ENCODE data around the gene NR3C2. TPM values are rescaled to one million over a fixed set of nuclear protein-coding genes. Genes with fewer than 3 reads are reported as not detected.

NR3C2 gene
- polyA plus RNA-seq, 1 of the 3 experiments (the other 2 are of a cell fraction), result 0.02 TPM

DNA sequence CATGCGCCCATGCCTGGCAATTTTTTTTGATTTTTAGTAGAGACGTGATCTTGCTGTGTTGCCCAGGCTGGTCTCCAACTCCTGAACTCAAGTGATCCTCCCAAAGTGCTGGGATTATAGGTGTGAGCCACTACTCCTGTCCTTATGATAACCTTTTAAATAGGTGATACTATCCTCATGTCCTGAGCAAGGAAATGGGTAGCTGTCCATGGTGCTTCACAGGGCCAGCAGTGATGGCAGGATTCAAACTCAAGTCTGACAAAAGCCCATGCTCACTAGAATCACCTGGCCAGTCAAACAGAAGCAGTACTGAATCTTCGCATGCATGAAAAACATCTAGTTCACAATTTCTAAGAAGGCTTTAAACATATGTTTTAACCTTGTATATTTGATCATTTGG lies 235.1 kb downstream of the NR3C2 start:
- 40% methylated on average over 3 of the region's 3 CpGs for WGBS (ENCODE audit: low lambda C conversion rate)
- H3K4me2 ChIP-seq, result no peak overlapping the region
- H2AFZ ChIP-seq (ENCODE audit: low read depth), result no peak overlapping the region
- H3K27me3 ChIP-seq (ENCODE audit: insufficient read depth), result no peaks in the 10 kb centered on the region
- POLR2A ChIA-PET, result no interaction called here
- H3K9ac ChIP-seq, result no peak overlapping the region
- no peaks in the 10 kb centered on the region for H3K9me3 ChIP-seq
- no peaks in the 10 kb centered on the region for H3K79me2 ChIP-seq (ENCODE audit: insufficient read depth)
- no peaks in the 10 kb centered on the region for H3K9me2 ChIP-seq
- CTCF ChIA-PET, result no interaction called here
- no peaks in the 10 kb centered on the region for H3K36me3 ChIP-seq (replicated peaks in 1 of 2; ENCODE audit: control insufficient read depth in 1 of 2, insufficient read depth in 2 of 2, low read length in 1 of 2)
- H3F3A ChIP-seq (replicated peaks; ENCODE audit: insufficient read depth), result no peaks in the 10 kb centered on the region
- H3K4me3 ChIP-seq (ENCODE audit: low read depth in 2 of 2, low read length in 1 of 2), result no peak overlapping the region
- TF ChIP-seq TCF12 (IDR thresholded peaks at IDR 0.05), result no peak
- TF ChIP-seq, protein P1, sequence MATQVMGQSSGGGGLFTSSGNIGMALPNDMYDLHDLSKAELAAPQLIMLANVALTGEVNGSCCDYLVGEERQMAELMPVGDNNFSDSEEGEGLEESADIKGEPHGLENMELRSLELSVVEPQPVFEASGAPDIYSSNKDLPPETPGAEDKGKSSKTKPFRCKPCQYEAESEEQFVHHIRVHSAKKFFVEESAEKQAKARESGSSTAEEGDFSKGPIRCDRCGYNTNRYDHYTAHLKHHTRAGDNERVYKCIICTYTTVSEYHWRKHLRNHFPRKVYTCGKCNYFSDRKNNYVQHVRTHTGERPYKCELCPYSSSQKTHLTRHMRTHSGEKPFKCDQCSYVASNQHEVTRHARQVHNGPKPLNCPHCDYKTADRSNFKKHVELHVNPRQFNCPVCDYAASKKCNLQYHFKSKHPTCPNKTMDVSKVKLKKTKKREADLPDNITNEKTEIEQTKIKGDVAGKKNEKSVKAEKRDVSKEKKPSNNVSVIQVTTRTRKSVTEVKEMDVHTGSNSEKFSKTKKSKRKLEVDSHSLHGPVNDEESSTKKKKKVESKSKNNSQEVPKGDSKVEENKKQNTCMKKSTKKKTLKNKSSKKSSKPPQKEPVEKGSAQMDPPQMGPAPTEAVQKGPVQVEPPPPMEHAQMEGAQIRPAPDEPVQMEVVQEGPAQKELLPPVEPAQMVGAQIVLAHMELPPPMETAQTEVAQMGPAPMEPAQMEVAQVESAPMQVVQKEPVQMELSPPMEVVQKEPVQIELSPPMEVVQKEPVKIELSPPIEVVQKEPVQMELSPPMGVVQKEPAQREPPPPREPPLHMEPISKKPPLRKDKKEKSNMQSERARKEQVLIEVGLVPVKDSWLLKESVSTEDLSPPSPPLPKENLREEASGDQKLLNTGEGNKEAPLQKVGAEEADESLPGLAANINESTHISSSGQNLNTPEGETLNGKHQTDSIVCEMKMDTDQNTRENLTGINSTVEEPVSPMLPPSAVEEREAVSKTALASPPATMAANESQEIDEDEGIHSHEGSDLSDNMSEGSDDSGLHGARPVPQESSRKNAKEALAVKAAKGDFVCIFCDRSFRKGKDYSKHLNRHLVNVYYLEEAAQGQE (IDR thresholded peaks at IDR 0.05; ENCODE audit: low read depth, low read length), result peak; percentile 93
- H3K27ac ChIP-seq (ENCODE audit: low read depth in 2 of 2, low read length in 1 of 2), result no peak overlapping the region
- H3K4me1 ChIP-seq (ENCODE audit: control insufficient read depth in 1 of 2, insufficient read depth in 2 of 2, low read depth in 1 of 2, low read length in 1 of 2), result peaks cover 0 to 4% of the 10 kb centered on the region in 2 experiments; a peak in 2 of 4 replicates
- no peaks in the 10 kb centered on the region for H4K20me1 ChIP-seq (ENCODE audit: insufficient read depth)
- DNase-seq, result no peak

GRCh38 chr4:148205476-148205875 lies 236.7 kb downstream of the NR3C2 start:
- H3K27ac ChIP-seq (ENCODE audit: low read depth in 2 of 2, low read length in 1 of 2), result no peak overlapping the region
- H3K4me1 ChIP-seq (ENCODE audit: control insufficient read depth in 1 of 2, insufficient read depth in 2 of 2, low read depth in 1 of 2, low read length in 1 of 2), result peaks cover 0 to 2% of the 10 kb centered on the region in 2 experiments; a peak in 1 of 4 replicates
- no peak overlapping the region for H3K9ac ChIP-seq
- ChIA-PET CTCF (no interaction called here), POLR2A (no interaction called here)
- H3F3A ChIP-seq (replicated peaks; ENCODE audit: insufficient read depth), result no peaks in the 10 kb centered on the region
- H3K27me3 ChIP-seq (ENCODE audit: insufficient read depth), result no peaks in the 10 kb centered on the region
- H3K9me3 ChIP-seq, result no peaks in the 10 kb centered on the region
- no peak for TF ChIP-seq NRF1 (IDR thresholded peaks at IDR 0.05; ENCODE audit: low read depth, low read length)
- TF ChIP-seq TCF12 (IDR thresholded peaks at IDR 0.05), result no peak
- TF ChIP-seq MXI1 (IDR thresholded peaks at IDR 0.05; ENCODE audit: low read depth, low read length), result no peak
- TF ChIP-seq SMC3 (IDR thresholded peaks at IDR 0.05; ENCODE audit: low read depth, low read length), result no peak
- TF ChIP-seq RFX5 (IDR thresholded peaks at IDR 0.05; ENCODE audit: low read length), result no peak
- no peak for TF ChIP-seq IRF3 (IDR thresholded peaks at IDR 0.05; ENCODE audit: low read depth, low read length)
- TF ChIP-seq PBX3 (IDR thresholded peaks at IDR 0.05), result no peak
- TF ChIP-seq, protein P2, sequence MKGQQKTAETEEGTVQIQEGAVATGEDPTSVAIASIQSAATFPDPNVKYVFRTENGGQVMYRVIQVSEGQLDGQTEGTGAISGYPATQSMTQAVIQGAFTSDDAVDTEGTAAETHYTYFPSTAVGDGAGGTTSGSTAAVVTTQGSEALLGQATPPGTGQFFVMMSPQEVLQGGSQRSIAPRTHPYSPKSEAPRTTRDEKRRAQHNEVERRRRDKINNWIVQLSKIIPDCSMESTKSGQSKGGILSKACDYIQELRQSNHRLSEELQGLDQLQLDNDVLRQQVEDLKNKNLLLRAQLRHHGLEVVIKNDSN (IDR thresholded peaks at IDR 0.05; ENCODE audit: borderline replicate concordance, low read depth), result no peak
- TF ChIP-seq CHD2 (IDR thresholded peaks at IDR 0.05; ENCODE audit: low read length, partially characterized antibody), result no peak
- TF ChIP-seq TAF1 (IDR thresholded peaks at IDR 0.05; ENCODE audit: borderline replicate concordance, low read depth, low read length), result no peak
- TF ChIP-seq FOXJ3 (CRISPR knock-in tag; IDR thresholded peaks at IDR 0.05), result no peak
- no peak for TF ChIP-seq RCOR1 (IDR thresholded peaks at IDR 0.05; ENCODE audit: low read length)
- TF ChIP-seq, protein P3, sequence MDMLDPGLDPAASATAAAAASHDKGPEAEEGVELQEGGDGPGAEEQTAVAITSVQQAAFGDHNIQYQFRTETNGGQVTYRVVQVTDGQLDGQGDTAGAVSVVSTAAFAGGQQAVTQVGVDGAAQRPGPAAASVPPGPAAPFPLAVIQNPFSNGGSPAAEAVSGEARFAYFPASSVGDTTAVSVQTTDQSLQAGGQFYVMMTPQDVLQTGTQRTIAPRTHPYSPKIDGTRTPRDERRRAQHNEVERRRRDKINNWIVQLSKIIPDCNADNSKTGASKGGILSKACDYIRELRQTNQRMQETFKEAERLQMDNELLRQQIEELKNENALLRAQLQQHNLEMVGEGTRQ (IDR thresholded peaks at IDR 0.05; ENCODE audit: borderline replicate concordance, low read depth, low read length), result no peak
- no peak for TF ChIP-seq EP300 (IDR thresholded peaks at IDR 0.05; ENCODE audit: borderline replicate concordance in 1 of 2, low read depth in 1 of 2, low read length in 1 of 2)
- no peak for TF ChIP-seq ELF1 (IDR thresholded peaks at IDR 0.05)
- TF ChIP-seq NFIC (IDR thresholded peaks at IDR 0.05; ENCODE audit: borderline replicate concordance), result no peak
- no peak for DNase-seq
- no peaks in the 10 kb centered on the region for H3K79me2 ChIP-seq (ENCODE audit: insufficient read depth)
- no peak overlapping the region for H3K4me2 ChIP-seq
- no peaks in the 10 kb centered on the region for H3K9me2 ChIP-seq
- no peaks in the 10 kb centered on the region for H3K36me3 ChIP-seq (replicated peaks in 1 of 2; ENCODE audit: control insufficient read depth in 1 of 2, insufficient read depth in 2 of 2, low read length in 1 of 2)
- 33% methylated on average over 3 of the region's 3 CpGs for WGBS (ENCODE audit: low lambda C conversion rate)
- H4K20me1 ChIP-seq (ENCODE audit: insufficient read depth), result no peaks in the 10 kb centered on the region
- no peak overlapping the region for H3K4me3 ChIP-seq (ENCODE audit: low read depth in 2 of 2, low read length in 1 of 2)
- H2AFZ ChIP-seq (ENCODE audit: low read depth), result no peak overlapping the region

Data from SK-N-SH (cell line).